SU-DHL-6 (cell line): ENCODE data around the gene HOXA7.

ENCODE experiments used
- EZH2phosphoT487 ChIP-seq: fragments of 200-600 bp; sonication (generic), shearing (Covaris generic); conservative IDR thresholded peaks from 2 replicates; pipeline ENCODE4 v1.6.1; 2018; ENCODE audit warnings: mild to moderate bottlenecking, antibody characterized with exemption, low read length, moderate library complexity, mixed read lengths
- TF ChIP-seq, protein P1 (sequence below): fragments of 200-600 bp; sonication (generic); IDR thresholded peaks from one replicate; pipeline ENCODE4 v1.5.1; 2017; ENCODE audit warnings: antibody characterized with exemption, mild to moderate bottlenecking, low read length, moderate library complexity; ENCODE audit not compliant: insufficient read depth, poor library complexity, severe bottlenecking

DNA sequence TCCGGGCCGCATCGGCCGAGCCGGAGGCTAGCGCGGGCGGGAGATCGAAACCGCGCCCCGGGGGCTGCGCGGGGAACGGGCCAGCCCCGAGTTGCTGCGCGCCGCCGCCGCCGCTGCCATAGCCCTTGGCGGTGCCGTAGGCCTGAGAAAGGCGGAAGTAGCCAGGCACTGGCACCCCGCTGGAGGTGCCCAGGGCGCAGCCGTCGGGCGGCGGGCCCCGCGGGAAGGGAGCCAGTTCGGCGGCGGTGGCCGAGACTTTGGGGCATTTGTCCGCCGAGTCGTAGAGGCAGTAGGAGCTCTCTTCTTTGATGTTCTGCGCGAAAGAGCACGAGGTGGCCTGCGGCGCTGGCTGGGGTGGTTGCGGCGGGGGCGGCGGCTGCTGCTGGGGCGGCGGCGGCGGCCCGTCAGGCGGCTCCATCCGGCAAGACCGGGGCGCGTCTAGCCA lies 17.1 kb upstream of the HOXA7 start:
- TF ChIP-seq, protein P1, sequence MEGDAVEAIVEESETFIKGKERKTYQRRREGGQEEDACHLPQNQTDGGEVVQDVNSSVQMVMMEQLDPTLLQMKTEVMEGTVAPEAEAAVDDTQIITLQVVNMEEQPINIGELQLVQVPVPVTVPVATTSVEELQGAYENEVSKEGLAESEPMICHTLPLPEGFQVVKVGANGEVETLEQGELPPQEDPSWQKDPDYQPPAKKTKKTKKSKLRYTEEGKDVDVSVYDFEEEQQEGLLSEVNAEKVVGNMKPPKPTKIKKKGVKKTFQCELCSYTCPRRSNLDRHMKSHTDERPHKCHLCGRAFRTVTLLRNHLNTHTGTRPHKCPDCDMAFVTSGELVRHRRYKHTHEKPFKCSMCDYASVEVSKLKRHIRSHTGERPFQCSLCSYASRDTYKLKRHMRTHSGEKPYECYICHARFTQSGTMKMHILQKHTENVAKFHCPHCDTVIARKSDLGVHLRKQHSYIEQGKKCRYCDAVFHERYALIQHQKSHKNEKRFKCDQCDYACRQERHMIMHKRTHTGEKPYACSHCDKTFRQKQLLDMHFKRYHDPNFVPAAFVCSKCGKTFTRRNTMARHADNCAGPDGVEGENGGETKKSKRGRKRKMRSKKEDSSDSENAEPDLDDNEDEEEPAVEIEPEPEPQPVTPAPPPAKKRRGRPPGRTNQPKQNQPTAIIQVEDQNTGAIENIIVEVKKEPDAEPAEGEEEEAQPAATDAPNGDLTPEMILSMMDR, result no peak
- TF ChIP-seq EZH2phosphoT487, result no peak
